ENCODE measurements around the gene GNAL.
A peak's percentile ranks its signal among the peaks of the same experiment; 100 is the strongest.
"Not testable (repeated sequence)": the region's sequence is repeated elsewhere in the genome, so short reads cannot be mapped to it uniquely, and the experiment has no call there.

GNAL gene

DNA sequence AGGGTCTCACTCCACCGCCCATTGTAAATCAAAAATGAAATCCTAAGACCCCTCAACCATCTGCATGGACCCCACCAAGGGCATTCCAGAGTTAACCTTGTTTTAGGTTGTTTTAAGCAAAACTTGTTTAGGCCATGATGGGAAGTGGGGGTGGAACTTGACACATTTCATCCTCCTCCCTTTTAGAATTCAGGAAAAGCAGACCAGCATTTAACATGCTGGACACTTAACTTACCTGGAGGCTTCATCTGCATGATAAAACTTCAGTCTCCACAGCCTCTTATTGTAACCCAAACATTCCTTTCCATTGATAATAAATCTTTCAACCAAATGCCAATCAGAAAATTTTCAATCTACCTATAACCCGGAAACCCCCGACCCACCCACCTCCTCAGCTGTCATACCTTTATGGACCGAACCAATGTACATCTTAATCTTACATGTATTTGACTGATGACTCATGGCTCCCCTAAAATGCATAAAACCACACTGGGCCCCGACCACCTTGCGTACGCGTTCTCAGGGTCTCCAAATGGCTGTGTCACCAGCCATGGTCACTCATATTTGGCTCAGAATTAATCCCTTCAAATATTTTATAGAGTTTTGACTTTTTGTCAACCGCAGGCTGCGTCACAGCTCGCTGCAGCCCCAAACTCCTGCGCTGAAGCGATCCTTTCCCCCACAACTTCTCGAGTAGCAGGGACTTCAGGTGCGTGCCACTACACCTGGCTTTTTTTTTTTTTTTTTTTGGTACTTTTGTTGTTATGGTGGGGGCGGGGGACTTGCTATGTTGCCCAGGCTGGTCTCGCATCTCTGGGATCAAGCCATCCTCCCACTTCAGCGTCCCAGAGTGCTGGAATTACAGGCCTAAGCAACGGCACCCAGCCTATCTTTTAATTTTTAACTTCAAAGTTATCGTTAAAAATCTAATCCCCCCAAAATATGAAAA, 218.1 kb downstream of the GNAL start:
- Histone ChIP-seq H3K27me3 (ENCODE audit: control insufficient read depth, insufficient read depth, low read length) (peaks cover 9% of the 10 kb centered on the region), H3K4me3 (ENCODE audit: low read length) (peak overlapping the region; percentile 82), H3K4me1 (ENCODE audit: control insufficient read depth, low read depth, low read length) (peaks cover 30% of the 10 kb centered on the region), H3K36me3 (ENCODE audit: control insufficient read depth, low read depth, low read length) (no peaks in the 10 kb centered on the region), H3K9me3 (ENCODE audit: control insufficient read depth, low read depth, low read length) (no peaks in the 10 kb centered on the region), H3K27ac (ENCODE audit: low read length) (no peak overlapping the region), H3K9ac (ENCODE audit: low read length) (peak overlapping the region; percentile 76)

DNA sequence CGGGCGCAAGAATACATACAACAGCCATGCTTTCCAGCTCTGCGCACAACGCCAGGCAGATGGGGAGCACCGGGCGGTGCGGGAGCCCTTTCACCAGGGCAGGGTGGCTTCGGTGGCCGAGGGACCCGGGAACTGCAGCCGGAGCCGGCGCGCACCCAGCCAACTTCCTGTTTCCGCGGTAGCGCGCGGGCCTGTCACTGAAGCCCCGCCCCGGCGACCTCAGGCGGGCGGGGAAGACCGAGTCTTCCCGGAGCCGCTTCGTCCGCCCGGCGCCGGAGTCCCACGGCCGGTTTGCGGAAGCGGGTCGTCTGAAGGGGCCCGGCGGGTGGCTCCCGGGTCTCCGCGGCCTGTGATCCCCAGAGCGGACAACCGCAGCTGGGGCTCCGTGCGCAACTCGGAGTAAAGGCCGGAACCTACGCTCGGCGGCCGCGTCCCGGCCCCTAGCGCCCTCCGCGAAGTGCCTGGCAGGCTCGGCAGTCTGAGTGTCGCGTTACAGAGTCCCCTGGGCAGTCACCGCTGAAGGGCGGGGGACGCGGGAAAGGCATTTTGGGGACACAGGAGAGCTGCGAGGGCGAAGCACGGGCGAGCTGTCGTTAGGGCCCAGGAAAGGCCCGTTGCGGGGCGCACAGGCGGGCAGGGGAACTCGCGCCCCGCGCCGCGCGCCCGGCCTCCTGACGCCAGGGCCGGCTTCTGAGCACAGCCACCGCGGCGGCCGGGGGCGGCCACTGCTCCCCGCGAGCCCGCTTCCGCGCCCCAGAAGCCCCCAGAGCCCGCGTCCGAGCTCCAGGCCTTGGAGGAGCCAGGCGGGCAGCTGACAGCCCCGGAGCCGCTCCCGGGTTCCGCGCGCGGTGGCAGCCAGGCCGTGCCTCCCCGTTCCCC, 219.4 kb downstream of the GNAL start, which contains the start of gene MPPE1:
Gene MPPE1 (minus strand): TSS at position 136 of the 879 bp plus-strand sequence. CDS start 11,053 bp downstream, outside the sequence.
- Histone ChIP-seq H3K9ac (ENCODE audit: low read length) (peak within 1 kb of the TSS; percentile 76), H3K27ac (ENCODE audit: low read length) (no peak within 1 kb of the TSS), H3K36me3 (ENCODE audit: control insufficient read depth, low read depth, low read length) (no peaks in the 10 kb centered on the region), H3K27me3 (ENCODE audit: control insufficient read depth, insufficient read depth, low read length) (peaks cover 9% of the 10 kb centered on the region), H3K4me1 (ENCODE audit: control insufficient read depth, low read depth, low read length) (peaks cover 19% of the 10 kb centered on the region), H3K9me3 (ENCODE audit: control insufficient read depth, low read depth, low read length) (no peaks in the 10 kb centered on the region), H3K4me3 (ENCODE audit: low read length) (peak within 1 kb of the TSS; percentile 82)

DNA sequence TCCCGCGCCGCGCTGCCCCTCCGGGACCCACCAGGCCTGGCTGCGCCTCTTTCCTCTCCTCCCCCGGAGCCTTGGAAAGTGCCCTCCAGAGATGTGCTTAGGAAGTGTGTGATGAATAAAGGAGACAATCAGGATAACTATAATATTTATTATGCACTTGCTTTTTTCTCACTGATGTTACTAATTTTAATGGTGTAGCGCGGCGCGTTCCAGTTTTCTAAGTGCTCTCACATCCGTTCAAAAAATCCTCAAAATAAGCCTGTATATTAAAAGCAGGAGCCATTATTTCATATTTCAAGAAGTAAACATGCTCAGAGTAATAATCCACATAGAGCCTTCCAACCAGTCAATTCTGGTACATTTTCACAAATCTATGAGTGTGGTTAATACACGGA, 220.0 kb downstream of the GNAL start:
- Histone ChIP-seq H3K9ac (ENCODE audit: low read length) (peak overlapping the region; percentile 76), H3K27ac (ENCODE audit: low read length) (no peak overlapping the region), H3K4me3 (ENCODE audit: low read length) (peak overlapping the region; percentile 82), H3K36me3 (ENCODE audit: control insufficient read depth, low read depth, low read length) (no peaks in the 10 kb centered on the region), H3K27me3 (ENCODE audit: control insufficient read depth, insufficient read depth, low read length) (peaks cover 9% of the 10 kb centered on the region), H3K9me3 (ENCODE audit: control insufficient read depth, low read depth, low read length) (no peaks in the 10 kb centered on the region), H3K4me1 (ENCODE audit: control insufficient read depth, low read depth, low read length) (peaks cover 19% of the 10 kb centered on the region)

DNA sequence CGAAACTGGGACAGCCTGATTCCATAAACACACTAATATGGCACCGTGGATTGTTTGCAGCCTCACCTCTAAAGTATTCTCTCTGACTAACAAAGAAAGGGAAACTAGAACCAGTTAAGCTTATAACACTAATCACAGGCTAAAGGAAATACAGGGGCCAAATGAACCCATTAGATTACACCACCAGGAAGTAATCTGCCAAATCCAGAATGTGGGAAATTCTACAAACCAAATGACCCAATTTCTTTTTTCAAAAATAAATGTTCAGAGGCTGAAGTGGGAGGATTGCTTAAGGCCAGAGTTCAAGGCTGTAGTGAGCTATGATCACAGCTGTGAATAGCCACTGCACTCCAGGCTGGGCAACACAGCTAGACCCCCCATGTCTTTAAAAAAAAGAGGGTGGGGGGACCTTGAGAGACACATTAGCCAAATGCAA, 220.5 kb downstream of the GNAL start:
- Histone ChIP-seq H3K4me1 (ENCODE audit: control insufficient read depth, low read depth, low read length) (peaks cover 19% of the 10 kb centered on the region), H3K4me3 (ENCODE audit: low read length) (peak overlapping the region; percentile 82), H3K36me3 (ENCODE audit: control insufficient read depth, low read depth, low read length) (no peaks in the 10 kb centered on the region), H3K27me3 (ENCODE audit: control insufficient read depth, insufficient read depth, low read length) (peaks cover 9% of the 10 kb centered on the region), H3K27ac (ENCODE audit: low read length) (no peak overlapping the region), H3K9me3 (ENCODE audit: control insufficient read depth, low read depth, low read length) (no peaks in the 10 kb centered on the region), H3K9ac (ENCODE audit: low read length) (no peak overlapping the region)

DNA sequence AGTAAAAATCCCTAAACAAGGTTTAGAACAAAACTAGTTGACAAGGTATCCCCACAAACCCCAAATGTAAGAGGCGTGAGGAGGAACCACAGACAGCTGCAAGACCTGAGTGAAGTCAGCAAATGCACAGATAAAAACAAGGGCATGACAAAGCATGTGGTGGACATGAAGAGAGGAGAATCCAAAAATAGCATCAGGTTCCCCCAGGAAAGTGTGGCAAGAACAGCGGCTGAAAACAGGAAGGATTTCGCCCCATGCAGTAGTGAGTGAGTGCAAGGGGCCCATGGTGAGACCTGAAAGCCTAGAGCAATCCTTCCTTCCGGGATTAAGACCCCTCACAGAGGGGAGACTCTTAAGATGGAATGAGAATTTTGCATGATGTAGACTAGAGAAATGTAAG, 227.8 kb downstream of the GNAL start:
- not testable (repeated sequence) for H3K9me3 ChIP-seq (ENCODE audit: control insufficient read depth, low read depth, low read length); H3K27ac ChIP-seq (ENCODE audit: low read length); H3K4me3 ChIP-seq (ENCODE audit: low read length); H3K4me1 ChIP-seq (ENCODE audit: control insufficient read depth, low read depth, low read length); H3K27me3 ChIP-seq (ENCODE audit: control insufficient read depth, insufficient read depth, low read length); H3K36me3 ChIP-seq (ENCODE audit: control insufficient read depth, low read depth, low read length); H3K9ac ChIP-seq (ENCODE audit: low read length)

DNA sequence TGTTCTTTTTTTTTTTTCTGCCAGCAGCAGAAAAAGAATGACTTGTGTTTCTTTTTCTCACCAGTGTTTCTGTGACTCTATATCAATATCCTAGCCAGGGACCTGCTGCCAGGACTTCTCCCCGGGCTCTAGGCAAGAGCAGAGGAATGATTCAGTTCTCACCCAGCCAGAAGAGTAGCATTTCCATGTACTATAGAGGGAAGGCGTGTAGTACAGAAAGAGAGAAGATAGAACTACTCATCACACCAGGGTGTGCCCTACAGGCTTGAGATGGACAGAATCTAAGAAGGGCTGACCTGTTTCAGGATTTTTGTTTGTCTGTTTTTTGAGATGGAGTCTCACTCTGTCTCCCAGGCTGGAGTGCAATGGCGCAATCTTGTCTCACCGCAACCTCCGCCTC, 230.5 kb downstream of the GNAL start:
- not testable (repeated sequence) for H3K4me1 ChIP-seq (ENCODE audit: control insufficient read depth, low read depth, low read length); H3K36me3 ChIP-seq (ENCODE audit: control insufficient read depth, low read depth, low read length); H3K27me3 ChIP-seq (ENCODE audit: control insufficient read depth, insufficient read depth, low read length); H3K4me3 ChIP-seq (ENCODE audit: low read length); H3K27ac ChIP-seq (ENCODE audit: low read length); H3K9ac ChIP-seq (ENCODE audit: low read length); H3K9me3 ChIP-seq (ENCODE audit: control insufficient read depth, low read depth, low read length)

DNA sequence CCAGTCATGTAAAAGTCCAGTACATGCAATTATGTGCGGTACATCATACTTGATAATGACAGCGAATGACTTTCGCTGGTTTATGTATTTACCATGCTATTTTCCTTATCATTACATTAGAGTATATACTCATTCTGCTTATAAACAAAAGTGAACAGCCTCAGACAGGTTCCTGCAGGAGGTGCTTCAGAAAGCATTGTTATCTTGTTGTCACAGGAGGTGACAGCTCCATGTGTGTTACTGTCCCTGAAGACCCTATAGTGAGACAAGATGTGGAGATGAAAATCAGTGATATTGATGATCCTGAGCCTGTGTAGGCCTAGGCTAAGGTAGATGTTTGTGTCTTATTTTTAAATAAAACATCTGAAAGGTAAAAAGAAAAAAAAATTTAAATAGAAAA, 234.4 kb downstream of the GNAL start:
- H3K27ac ChIP-seq (ENCODE audit: low read length): no peak overlapping the region
- no peak overlapping the region for H3K4me3 ChIP-seq (ENCODE audit: low read length)
- H3K27me3 ChIP-seq (ENCODE audit: control insufficient read depth, insufficient read depth, low read length): no peaks in the 10 kb centered on the region
- no peak overlapping the region for H3K9ac ChIP-seq (ENCODE audit: low read length)
- no peaks in the 10 kb centered on the region for H3K36me3 ChIP-seq (ENCODE audit: control insufficient read depth, low read depth, low read length)
- H3K4me1 ChIP-seq (ENCODE audit: control insufficient read depth, low read depth, low read length): no peaks in the 10 kb centered on the region
- no peaks in the 10 kb centered on the region for H3K9me3 ChIP-seq (ENCODE audit: control insufficient read depth, low read depth, low read length)

DNA sequence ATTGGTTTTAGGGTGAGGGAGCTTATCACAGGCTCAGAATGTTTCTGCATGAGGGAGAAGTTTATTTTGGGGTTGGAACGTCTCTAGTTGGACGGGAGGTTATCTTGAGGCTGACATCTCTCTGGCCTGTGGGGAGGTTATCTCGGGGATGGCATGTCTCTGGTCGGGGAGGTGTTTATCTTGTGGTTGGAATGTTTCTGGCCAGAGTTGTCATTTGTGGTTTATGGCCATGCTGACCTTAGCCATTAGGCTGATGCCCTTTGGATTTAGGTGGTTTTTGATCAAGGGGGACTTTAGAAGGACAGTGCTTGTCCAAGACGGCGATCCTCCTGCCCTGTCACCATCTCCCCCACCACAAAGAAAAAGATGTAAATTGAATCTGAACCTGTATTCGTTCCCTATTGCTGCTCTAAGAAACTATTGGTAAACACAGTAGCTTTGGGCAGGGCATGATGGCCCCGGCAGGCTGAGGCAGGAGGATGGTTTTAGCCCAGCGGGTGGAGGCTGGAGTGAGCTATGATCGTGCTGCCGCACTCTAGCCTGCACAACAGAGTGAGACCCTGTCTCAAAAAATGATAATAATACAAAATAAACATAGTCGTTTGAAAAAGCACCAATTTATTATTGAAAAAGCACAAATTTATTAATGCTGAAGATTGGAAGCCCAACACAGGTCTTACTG, 236.9 kb downstream of the GNAL start:
- Histone ChIP-seq H3K9me3 (ENCODE audit: control insufficient read depth, low read depth, low read length) (no peaks in the 10 kb centered on the region), H3K9ac (ENCODE audit: low read length) (no peak overlapping the region), H3K36me3 (ENCODE audit: control insufficient read depth, low read depth, low read length) (no peaks in the 10 kb centered on the region), H3K27ac (ENCODE audit: low read length) (no peak overlapping the region), H3K27me3 (ENCODE audit: control insufficient read depth, insufficient read depth, low read length) (no peaks in the 10 kb centered on the region), H3K4me1 (ENCODE audit: control insufficient read depth, low read depth, low read length) (no peaks in the 10 kb centered on the region), H3K4me3 (ENCODE audit: low read length) (no peak overlapping the region)

DNA sequence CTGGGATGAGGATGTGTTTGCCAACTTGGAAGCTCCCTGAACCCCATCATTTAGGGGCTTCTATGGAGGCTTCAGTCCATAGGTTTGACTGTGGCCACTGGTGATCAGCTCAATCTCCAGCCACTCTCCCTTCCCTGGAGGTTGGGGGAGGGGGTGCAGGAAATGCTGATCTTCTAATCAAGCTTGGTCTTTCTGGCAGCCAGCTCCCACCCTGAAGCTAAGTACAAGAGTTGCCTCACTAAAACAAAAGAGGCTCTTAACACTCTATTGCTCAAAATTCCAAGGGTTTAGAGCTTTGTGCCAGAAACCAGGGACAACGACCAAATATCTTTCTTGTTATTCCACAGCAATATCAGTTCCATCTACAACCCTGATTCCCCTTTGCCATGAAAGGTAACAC, 238.4 kb downstream of the GNAL start:
- Histone ChIP-seq H3K4me3 (ENCODE audit: low read length) (no peak overlapping the region), H3K36me3 (ENCODE audit: control insufficient read depth, low read depth, low read length) (no peaks in the 10 kb centered on the region), H3K27ac (ENCODE audit: low read length) (no peak overlapping the region), H3K27me3 (ENCODE audit: control insufficient read depth, insufficient read depth, low read length) (no peaks in the 10 kb centered on the region), H3K4me1 (ENCODE audit: control insufficient read depth, low read depth, low read length) (no peaks in the 10 kb centered on the region), H3K9ac (ENCODE audit: low read length) (no peak overlapping the region), H3K9me3 (ENCODE audit: control insufficient read depth, low read depth, low read length) (no peaks in the 10 kb centered on the region)

DNA sequence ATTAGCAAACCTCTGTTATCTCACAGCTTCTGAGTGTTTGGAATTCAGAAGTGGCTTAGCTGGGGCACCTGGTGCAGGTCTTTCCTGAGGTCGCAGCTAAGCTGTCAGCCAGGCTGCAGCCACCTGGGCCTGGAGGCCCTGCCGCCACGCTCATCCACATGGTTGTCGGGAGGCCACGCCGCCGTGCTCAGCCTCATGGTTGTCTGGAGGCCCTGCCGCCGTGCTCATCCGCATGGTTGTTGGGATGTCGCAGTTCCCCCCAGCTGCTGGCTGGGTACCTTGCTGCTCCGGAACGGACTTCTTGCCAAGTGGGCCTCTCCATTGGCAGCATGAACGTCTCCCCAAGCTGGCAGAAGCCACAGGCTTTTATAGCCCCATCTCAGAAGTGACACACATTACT, 243.3 kb downstream of the GNAL start:
- Histone ChIP-seq H3K4me1 (ENCODE audit: control insufficient read depth, low read depth, low read length) (no peaks in the 10 kb centered on the region), H3K4me3 (ENCODE audit: low read length) (no peak overlapping the region), H3K9ac (ENCODE audit: low read length) (no peak overlapping the region), H3K36me3 (ENCODE audit: control insufficient read depth, low read depth, low read length) (no peaks in the 10 kb centered on the region), H3K27me3 (ENCODE audit: control insufficient read depth, insufficient read depth, low read length) (no peaks in the 10 kb centered on the region), H3K9me3 (ENCODE audit: control insufficient read depth, low read depth, low read length) (no peaks in the 10 kb centered on the region), H3K27ac (ENCODE audit: low read length) (no peak overlapping the region)

All from iPS-18a (cell line).